Right lobe of liver (tissue), 4 donors: ENCODE data around the gene HHAT.

Source experiments
- POLR2A ChIP-seq: fragments of 450-650 bp; IDR thresholded peaks from one replicate; pipeline ENCODE4 v1.6.1; 2017; ENCODE audit warnings: antibody characterized with exemption, mild to moderate bottlenecking
- TF ChIP-seq, protein P1 (sequence below), 4 donors: fragments of 200-600 bp in 3 of 4; fragments of 450-650 bp in 1 of 4; IDR thresholded peaks; one replicate each; pipeline versions ENCODE4 v1.5.1 to v1.8.0; 2016 to 2022; ENCODE audit warnings: antibody characterized with exemption in 4 of 4, mild to moderate bottlenecking in 2 of 4
- donor health status: DM: no; HTN: no; CAD: no.
- donor health status: DM: no; HTN: no; CAD: no.
- donor health status: DM: no; HTN: yes; CAD: no.

DNA sequence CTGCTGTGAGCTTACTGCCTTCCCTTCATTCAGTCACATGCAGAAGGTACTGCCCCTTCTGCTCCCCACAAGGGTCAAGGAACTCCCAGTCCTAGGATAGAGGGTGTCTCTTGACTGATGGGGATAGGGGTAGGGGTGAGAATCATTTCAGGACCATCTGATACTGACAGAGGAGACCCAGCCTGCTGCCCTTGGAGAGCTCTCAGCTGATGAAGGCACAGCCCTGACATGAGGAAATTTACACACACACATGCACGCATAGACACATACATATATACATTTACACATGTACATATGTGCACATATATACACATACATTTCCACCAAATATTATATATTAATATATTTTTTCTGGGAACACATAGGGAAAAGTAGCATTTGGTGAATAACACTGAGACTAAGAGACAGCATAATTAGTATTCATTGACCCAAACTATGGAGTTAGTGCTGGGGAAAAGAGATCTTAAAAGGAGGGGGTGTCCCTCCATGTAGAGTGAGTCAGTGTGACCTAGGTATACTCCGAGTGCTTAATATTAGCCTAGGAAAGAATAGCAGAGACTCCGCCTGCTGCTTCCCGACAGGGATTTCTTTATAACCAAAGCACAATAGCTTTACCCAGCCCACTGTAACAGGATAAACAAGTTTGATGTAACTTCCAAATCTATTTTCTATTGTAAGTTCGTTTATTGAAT lies 27.6 kb upstream of the HHAT start:
- TF ChIP-seq, protein P1, sequence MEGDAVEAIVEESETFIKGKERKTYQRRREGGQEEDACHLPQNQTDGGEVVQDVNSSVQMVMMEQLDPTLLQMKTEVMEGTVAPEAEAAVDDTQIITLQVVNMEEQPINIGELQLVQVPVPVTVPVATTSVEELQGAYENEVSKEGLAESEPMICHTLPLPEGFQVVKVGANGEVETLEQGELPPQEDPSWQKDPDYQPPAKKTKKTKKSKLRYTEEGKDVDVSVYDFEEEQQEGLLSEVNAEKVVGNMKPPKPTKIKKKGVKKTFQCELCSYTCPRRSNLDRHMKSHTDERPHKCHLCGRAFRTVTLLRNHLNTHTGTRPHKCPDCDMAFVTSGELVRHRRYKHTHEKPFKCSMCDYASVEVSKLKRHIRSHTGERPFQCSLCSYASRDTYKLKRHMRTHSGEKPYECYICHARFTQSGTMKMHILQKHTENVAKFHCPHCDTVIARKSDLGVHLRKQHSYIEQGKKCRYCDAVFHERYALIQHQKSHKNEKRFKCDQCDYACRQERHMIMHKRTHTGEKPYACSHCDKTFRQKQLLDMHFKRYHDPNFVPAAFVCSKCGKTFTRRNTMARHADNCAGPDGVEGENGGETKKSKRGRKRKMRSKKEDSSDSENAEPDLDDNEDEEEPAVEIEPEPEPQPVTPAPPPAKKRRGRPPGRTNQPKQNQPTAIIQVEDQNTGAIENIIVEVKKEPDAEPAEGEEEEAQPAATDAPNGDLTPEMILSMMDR (IDR thresholded peaks at IDR 0.05), result no peak
- TF ChIP-seq POLR2A, result no peak
